Head of caudate nucleus (tissue), 42 donors: Measurements from ENCODE around the gene ADGRV1.

Source experiments
- DNase-seq, 42 donors: peaks; one replicate each; pipeline versions ENCODE4 v3.0.0 to v3.0.0-alpha.2; 2020 to 2021; ENCODE audit warnings: mixed read lengths in 7 of 42
- intact Hi-C: fragments of 100-400 bp; cut with DNase I; formaldehyde crosslinking; loops from one replicate; pipeline ENCODE4 v1.15.0; 2022

Gene ADGRV1, protein sequence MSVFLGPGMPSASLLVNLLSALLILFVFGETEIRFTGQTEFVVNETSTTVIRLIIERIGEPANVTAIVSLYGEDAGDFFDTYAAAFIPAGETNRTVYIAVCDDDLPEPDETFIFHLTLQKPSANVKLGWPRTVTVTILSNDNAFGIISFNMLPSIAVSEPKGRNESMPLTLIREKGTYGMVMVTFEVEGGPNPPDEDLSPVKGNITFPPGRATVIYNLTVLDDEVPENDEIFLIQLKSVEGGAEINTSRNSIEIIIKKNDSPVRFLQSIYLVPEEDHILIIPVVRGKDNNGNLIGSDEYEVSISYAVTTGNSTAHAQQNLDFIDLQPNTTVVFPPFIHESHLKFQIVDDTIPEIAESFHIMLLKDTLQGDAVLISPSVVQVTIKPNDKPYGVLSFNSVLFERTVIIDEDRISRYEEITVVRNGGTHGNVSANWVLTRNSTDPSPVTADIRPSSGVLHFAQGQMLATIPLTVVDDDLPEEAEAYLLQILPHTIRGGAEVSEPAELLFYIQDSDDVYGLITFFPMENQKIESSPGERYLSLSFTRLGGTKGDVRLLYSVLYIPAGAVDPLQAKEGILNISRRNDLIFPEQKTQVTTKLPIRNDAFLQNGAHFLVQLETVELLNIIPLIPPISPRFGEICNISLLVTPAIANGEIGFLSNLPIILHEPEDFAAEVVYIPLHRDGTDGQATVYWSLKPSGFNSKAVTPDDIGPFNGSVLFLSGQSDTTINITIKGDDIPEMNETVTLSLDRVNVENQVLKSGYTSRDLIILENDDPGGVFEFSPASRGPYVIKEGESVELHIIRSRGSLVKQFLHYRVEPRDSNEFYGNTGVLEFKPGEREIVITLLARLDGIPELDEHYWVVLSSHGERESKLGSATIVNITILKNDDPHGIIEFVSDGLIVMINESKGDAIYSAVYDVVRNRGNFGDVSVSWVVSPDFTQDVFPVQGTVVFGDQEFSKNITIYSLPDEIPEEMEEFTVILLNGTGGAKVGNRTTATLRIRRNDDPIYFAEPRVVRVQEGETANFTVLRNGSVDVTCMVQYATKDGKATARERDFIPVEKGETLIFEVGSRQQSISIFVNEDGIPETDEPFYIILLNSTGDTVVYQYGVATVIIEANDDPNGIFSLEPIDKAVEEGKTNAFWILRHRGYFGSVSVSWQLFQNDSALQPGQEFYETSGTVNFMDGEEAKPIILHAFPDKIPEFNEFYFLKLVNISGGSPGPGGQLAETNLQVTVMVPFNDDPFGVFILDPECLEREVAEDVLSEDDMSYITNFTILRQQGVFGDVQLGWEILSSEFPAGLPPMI (N-terminal part only)

DNA sequence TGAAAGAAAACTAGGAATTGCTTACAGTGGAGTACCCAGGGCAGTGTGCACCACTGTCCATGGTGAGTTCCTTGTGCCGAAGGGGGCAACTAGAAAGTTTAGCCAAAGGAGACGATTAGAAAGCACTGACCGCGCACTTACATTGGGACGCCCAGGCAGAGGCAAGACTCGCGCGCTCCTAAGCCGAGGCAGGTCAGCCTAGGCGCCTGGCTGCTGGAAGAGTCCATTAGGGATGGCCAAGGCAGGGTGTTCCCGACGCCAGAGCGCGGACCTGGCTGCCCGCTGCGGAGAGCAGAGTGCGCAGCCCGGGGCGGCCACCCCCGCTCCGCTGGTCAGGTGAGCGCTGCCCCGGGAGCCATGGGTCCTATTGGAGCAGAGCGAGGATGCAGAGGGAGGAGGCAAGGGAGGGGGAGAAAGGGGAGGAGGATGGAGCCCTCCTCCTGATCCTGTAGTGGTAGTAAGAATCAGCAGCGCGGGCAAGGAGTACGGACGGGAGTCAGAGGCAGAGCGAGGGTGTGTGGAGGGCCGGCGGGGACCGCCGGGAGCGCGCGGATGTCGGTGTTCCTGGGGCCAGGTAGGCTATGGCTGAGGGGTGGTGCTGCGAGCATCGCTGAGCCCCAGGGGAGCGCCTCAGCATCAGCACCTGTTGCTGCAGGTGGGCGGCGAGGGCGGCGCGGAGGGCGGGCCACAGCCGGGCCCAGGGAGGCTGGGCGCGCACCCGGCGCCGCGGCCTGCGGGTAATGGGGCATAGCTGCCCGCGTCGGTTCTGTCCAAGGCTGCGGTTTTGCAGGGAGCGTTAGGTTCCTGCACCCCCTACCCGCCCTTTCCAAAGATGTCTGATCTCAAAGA, at the start of gene ADGRV1:
Gene ADGRV1 (plus strand): TSS at position 454 of the 849 bp plus-strand sequence. CDS start 99 bp downstream, at position 553.
- peak; percentile 42 to 92 (median 78) for DNase-seq

DNA sequence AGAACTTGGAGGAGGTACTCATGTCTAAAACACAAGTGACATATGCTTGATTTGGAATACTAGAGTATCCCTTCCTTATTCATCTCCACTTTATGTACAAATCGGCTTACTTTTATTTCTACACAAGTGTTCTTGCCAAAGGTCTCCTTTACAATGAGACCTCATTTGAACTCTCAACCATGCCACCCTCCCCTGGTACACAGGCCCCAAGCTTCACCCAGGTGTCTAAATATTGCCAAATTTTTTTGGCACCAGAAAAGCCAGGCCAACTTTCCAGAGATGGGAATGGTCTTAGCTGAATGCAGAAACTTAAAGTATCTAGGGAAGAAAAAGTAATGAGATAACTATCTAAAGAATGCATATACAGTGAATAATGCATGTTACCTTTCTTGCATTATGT, 48.2 kb upstream of the ADGRV1 start:
- intact Hi-C loops = no loop called here
- no peak for DNase-seq

More for the DNA sequence above, at the start of gene ADGRV1:
- intact Hi-C loops = no loop called here

DNA sequence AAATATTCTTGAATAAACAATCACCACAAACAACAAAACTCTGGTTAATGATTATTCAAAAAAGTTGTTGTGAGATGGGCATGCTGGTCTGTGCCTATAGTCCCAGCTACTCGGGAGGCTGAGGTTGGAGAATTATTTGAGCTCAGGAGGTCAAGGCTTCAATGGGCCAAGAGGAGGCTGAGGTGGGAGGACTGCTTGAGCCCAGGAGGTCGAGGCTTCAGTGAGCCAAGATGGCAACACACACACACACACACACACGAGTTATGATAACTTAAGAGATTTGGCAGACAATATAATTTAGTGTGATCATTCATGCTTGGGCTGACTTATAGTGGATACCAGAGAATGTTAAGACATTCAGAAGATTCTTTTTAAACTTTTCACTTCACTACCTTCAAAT, 44.1 kb upstream of the ADGRV1 start:
- intact Hi-C loops = no loop called here
- DNase-seq = no peak

DNA sequence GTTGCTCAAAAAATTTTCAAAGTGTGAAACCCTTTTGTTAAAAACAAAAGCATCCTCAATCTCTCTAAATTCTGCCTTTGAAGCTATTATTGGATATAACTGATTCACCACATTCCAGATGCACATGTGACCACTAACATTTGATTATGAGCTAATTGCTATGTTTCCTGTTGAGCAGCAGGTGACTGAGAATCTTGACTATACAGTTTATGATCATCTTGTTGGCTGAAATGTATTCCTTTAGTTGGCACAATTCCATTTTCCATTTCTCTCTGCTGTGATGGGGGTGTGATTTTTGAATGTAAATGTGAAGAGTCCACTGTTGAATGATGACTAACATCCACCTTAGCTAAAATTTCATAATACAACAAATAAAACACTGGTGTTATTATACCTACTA, 39.9 kb upstream of the ADGRV1 start:
- intact Hi-C loops = no loop called here
- DNase-seq = no peak

DNA sequence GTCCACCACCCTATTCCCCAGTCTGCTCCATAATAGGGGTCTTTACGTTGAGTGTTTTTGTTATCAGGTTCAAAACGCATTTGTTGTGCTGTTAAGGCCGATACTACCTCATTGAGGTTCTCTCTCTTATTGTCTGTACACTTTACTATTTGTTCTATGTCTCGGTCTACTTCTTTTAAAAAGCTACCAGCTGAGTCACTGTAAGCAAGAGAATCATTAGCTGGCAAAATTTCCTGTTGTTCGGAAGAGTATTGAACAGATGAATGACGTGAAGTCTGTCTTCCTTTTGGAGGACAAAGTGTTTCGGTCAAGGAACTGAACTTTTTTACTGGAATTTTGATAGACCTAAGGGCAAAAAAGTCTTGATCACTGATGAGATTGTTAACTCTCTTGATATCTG, 39.5 kb upstream of the ADGRV1 start:
- intact Hi-C loops = no loop called here
- DNase-seq = no peak

DNA sequence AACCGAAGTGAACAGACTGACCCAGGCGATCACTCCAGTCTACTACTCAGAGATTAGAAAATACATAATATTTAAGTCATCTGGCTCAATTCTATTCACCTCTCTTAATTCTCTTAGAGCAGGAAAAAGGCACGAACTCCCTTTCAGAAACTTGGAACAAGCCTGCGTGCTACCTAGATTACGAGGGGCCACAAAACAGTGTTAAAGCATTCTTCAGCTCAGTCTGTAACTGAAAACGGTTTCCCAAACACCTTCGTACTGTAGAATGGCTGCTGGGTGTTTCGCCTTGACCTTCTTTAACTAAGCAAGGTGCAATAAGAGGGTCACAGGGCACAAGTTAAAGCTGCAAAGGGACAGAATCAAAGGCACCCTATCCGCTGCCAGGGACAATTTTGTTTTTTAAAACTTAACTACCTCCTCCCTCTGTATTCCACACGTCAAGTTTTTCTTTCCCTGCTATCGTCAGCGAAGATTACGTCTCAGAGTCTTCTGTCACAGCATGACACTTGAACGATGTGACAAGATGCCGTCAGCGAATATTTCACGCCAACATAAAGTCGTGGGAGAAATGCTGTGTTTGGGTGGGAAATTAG, 29.9 kb upstream of the ADGRV1 start:
- intact Hi-C loops = loop anchor here (2.0 to 10.0 kb wide), 2 partner anchors 54 to 94 kb away; partner anchors contain the start of genes MBLAC2 and POLR3G
- peak in 10 of 42 donors; percentile 3 to 37 (median 18) for DNase-seq

DNA sequence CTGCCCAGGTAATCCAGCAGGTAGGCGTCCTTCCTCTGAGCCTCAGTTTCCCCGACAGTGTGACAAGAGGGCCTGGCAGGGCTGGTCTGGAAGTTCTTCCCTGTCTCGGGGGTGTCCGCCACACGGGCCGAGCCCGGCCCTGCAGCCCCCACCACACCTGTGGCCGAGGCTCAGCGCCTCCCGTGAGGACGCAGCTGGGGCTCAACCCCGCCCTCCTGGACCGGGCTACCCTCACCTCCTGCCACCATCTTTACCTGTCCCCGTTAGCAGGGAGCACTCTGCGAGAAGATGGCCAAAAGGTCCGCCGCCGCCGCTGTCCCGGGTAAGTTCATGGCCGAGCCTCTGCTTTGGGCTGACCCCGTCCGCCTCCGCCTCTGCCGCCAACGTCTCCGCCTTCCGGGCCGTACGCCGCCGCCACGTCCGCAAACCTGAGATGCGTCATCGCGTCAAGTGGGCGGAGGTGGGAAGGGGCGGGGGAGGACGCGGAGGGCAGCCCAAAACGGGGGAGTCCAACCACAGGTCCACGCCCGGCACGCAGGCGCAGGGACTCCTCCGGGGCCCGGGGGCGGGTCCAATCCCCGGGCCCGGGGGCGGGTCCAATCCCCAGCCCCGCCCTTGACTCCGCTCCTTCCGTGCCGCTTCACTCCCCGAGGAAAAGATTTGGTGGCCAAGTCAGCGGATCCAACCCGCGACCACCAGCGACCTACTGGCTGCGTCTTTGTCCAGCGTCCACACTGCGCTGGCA, 29.2 kb upstream of the ADGRV1 start, which contains the start of gene LYSMD3:
Gene LYSMD3 (minus strand): TSS at position 391 of the 745 bp plus-strand sequence. CDS start 4,295 bp downstream, outside the sequence.
- intact Hi-C loops = loop anchor here (2.0 to 10.0 kb wide), 2 partner anchors 55 to 95 kb away; partner anchors contain the start of genes MBLAC2 and POLR3G
- DNase-seq = peak; percentile 85 to 98 (median 95)

DNA sequence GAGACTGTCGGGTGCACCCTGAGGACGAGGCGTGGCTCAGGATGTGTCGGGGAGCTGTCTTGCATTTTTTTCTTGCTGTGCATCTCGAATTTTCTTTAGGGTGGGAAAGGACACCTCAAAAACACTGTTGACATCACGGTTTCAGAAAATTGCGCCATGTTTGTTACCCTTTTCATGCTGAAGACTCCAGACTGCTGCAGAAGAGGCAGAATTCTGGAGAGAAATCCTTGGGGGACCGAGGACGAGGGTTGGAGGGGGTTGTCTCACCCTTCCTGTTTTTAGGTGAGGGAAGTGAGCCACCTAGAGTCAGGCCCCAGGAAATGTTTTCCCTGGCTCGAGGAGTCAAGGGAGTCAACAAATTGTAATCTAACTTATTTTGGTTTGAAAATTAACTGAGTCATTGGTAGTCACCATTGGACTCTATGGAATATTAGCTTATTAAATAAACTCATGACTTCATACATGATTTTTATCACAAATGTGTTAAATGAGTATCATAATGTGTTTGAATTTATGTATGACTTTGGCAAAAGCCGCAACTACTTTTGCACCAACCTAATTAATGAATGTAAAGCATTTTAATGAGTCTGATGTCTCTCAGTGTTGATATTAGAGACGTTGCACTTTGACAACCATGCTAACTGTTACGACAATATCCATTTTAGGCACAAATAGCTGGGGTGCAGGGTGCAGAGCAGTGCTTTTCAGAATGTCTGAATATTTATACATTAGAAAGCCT, 28.5 kb upstream of the ADGRV1 start:
- intact Hi-C loops = loop anchor here (2.0 to 10.0 kb wide), 2 partner anchors 55 to 95 kb away; partner anchors contain the start of genes MBLAC2 and POLR3G
- DNase-seq = peak; percentile 51 to 92 (median 77)

DNA sequence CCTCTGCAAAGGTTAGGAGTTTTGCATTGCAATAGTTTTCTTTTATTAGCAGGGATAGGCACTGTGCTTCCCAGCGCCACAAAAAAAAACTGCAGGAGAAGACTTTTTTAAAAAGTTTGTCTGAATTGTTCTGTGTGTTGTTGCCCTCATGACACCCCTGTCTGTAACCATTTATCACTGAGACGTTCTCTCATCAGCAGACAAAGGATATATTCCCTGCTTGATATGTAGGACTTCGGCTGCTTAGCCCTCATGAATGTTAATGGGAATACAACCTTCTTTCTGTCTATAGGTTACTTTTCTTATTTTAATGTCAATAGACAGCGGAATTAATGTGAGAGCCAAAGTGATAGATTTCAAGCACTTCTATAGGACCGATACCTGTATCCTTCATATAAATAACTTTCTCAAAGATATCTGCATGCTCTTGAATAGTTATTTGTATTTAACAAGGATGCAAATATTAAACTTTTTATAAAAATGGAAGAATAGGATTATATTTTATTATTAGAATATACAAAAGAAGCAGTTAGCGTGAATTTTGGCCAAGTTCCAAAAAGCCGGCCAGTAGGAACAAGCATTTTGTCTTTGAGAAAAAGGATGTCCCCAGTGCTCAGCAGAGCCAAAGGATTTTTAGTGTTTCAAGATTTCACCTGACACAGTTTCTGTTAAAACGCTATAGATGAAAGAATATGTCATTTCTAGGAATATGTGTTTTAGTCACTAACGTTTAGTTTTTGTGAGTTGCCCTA, 27.7 kb upstream of the ADGRV1 start:
- intact Hi-C loops = no loop called here
- peak in 12 of 42 donors; percentile 6 to 67 (median 28) for DNase-seq

DNA sequence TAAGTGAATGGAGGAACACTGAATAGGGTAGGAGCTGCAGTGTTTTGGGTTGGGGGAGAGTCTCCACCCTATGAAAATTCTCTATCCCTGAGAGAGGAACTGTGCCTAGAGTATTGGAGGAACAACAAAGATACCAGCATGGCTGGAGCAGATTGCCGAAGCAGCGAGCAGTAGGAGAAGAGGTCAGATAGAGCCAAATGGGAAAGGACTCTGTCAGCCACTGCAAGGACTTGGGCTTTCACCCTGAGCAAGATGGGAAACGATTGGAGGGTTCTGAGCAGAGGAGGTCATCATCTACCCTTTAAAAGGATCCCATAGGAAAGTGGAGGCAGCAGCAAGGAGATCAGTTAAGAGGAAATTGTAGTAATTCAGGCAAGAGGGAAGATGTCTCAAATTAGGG, 24.8 kb upstream of the ADGRV1 start:
- no peak for DNase-seq
- intact Hi-C loops = no loop called here

DNA sequence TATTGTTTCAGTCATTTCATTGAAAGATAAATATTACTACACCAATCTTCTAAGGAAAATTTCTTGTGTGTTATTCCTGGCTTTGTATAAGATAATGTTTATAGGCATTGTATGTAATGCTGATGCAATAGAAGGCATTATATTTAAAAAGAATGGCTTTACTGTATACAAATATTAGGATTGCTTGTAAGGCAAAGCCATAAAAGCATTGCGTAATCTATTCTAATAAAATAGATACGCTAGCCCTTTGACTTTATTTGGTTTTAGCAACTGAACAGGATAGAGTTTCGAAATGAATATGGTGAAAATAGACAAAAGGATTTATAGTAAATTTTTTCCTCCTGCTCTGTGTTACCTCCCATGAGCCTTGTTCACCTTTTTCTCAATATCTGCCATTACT, 23.7 kb upstream of the ADGRV1 start:
- intact Hi-C loops = no loop called here
- no peak for DNase-seq

DNA sequence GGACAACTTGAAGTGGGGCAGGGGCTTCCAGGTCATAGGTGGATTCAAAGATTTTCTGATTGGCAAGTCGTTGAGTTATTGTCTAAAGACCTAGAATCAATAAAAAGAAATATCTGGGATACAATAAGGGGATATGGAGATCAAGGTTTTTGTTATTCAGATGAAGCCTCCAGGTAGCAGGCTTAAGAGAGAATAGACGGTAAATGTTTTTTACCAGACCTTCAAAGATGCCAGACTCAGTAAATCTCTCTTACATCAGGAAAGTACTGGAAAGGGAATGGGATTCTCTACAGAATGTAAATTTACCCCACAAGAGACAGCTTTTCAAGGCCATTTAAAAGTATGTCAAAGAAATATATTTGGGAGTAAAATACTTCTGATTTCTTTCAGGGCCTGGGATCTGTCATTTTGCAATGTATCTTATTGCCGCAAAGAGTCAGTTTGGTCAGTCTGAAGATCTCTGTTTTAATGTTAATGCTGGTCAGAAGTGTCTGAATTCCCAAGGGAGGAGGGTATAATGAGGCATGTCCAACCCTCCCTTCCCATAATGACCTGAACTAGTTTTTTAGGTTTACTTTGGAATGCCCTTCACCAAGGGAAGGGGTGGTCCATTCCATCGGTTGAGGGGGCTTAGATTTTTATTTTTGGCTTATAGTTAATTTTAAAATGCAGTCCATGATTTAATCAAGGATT, 15.6 kb upstream of the ADGRV1 start:
- no peak for DNase-seq
- intact Hi-C loops = no loop called here

DNA sequence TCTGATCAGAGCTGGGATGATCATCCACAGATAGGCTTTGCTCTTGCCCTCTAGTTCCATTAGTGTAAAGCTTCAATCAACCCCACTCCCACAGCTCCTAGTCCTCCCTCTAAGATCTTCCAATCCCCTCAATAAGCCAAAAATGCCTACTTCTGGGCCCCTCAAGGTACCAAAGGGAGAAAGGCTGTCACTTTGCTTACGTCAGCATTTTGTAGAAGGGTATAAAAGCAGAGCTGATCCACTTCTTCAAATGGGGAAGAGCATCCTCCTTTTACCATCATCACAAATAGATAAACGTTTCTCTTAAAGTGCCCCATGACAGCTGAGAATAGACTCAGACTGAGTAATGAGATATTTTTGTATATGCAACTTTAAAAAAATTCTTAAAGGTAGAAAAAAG, 13.1 kb upstream of the ADGRV1 start:
- intact Hi-C loops = no loop called here
- no peak for DNase-seq

DNA sequence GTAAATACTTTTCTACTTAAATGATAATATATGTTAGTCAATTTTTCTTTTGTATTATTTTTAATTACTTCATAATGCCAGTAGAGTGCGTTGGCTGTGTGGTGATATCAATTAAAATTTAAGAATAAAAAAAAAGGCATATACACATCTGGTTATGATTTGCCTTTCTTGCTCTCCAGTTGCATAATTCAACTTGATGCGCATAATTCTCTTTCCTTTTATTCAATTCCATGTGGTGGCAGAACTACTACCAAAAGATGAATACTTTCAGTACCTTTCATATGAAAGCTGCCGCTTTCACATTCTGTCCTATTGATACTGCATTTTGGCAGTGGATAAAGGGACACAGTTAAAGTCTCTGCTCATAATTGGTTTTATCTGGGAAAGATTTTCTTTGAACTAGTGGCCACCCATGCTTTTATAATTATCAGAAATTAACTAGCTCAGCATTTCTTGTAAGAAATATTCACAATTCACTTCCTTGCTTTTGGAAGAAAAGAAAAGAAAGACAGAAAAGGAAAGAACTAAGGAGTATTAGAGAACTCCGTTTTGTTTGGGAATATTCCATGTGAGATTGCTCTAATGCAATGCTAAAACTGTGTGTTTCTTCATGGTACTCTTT, 12.3 kb upstream of the ADGRV1 start:
- intact Hi-C loops = no loop called here
- DNase-seq = no peak
